Measurements from ENCODE around the gene USP5.

USP5 gene

GRCh38 chr12:6854036-6854435 is 2.1 kb downstream of the USP5 start:
- TF ChIP-seq TCF12 (IDR thresholded peaks at IDR 0.05; ENCODE audit: low read depth) (no peak), NFIC (IDR thresholded peaks at IDR 0.05) (no peak), MAX (IDR thresholded peaks at IDR 0.05) (no peak), RAD21 (IDR thresholded peaks at IDR 0.05; ENCODE audit: low read depth) (no peak), FOXM1 (IDR thresholded peaks at IDR 0.05; ENCODE audit: borderline replicate concordance, low read depth) (no peak), CREB1 (IDR thresholded peaks at IDR 0.05; ENCODE audit: low read depth) (no peak), YY1 (IDR thresholded peaks at IDR 0.05; ENCODE audit: low read depth) (no peak), ZBTB7A (IDR thresholded peaks at IDR 0.05; ENCODE audit: low read depth) (no peak), EGR1 (IDR thresholded peaks at IDR 0.05) (no peak), CEBPB (IDR thresholded peaks at IDR 0.05) (no peak), USF1 (IDR thresholded peaks at IDR 0.05) (no peak)

- TF ChIP-seq YY1 (IDR thresholded peaks at IDR 0.05; ENCODE audit: low read depth): no peak
- TF ChIP-seq EP300 (IDR thresholded peaks at IDR 0.05; ENCODE audit: borderline replicate concordance): no peak
- no peak for TF ChIP-seq MAX (IDR thresholded peaks at IDR 0.05)
- TF ChIP-seq NFIC (IDR thresholded peaks at IDR 0.05): no peak
- no peak for TF ChIP-seq CREB1 (IDR thresholded peaks at IDR 0.05; ENCODE audit: low read depth)
- no peak for TF ChIP-seq RAD21 (IDR thresholded peaks at IDR 0.05; ENCODE audit: low read depth)
- TF ChIP-seq USF1 (IDR thresholded peaks at IDR 0.05): no peak
- TF ChIP-seq ZBTB7A (IDR thresholded peaks at IDR 0.05; ENCODE audit: low read depth): no peak
- no peak for TF ChIP-seq CEBPB (IDR thresholded peaks at IDR 0.05)
- TF ChIP-seq TAF1 (IDR thresholded peaks at IDR 0.05; ENCODE audit: low read depth): no peak
These were observed 3.4 kb downstream of the USP5 start for GRCh38 chr12:6855322-6855721.

- TF ChIP-seq ZBTB7A (IDR thresholded peaks at IDR 0.05; ENCODE audit: low read depth) (no peak), FOXM1 (IDR thresholded peaks at IDR 0.05; ENCODE audit: borderline replicate concordance, low read depth) (no peak), REST (IDR thresholded peaks at IDR 0.05; ENCODE audit: low read depth) (no peak)
These were observed 6.8 kb downstream of the USP5 start for GRCh38 chr12:6858799-6859198.

- TF ChIP-seq REST (IDR thresholded peaks at IDR 0.05; ENCODE audit: low read depth) (no peak), ZBTB7A (IDR thresholded peaks at IDR 0.05; ENCODE audit: low read depth) (no peak), TCF12 (IDR thresholded peaks at IDR 0.05; ENCODE audit: low read depth) (no peak), TAF1 (IDR thresholded peaks at IDR 0.05; ENCODE audit: low read depth) (no peak), EP300 (IDR thresholded peaks at IDR 0.05; ENCODE audit: borderline replicate concordance) (no peak), YY1 (IDR thresholded peaks at IDR 0.05; ENCODE audit: low read depth) (no peak), CREB1 (IDR thresholded peaks at IDR 0.05; ENCODE audit: low read depth) (no peak), NFIC (IDR thresholded peaks at IDR 0.05) (no peak), FOXM1 (IDR thresholded peaks at IDR 0.05; ENCODE audit: borderline replicate concordance, low read depth) (no peak), TEAD4 (IDR thresholded peaks at IDR 0.05) (no peak), EGR1 (IDR thresholded peaks at IDR 0.05) (no peak), MAX (IDR thresholded peaks at IDR 0.05) (no peak), RAD21 (IDR thresholded peaks at IDR 0.05; ENCODE audit: low read depth) (no peak), CEBPB (IDR thresholded peaks at IDR 0.05) (no peak), USF1 (IDR thresholded peaks at IDR 0.05) (no peak)
These were observed 8.2 kb downstream of the USP5 start for GRCh38 chr12:6860116-6860515.

- TF ChIP-seq TEAD4 (IDR thresholded peaks at IDR 0.05) (no peak), FOXM1 (IDR thresholded peaks at IDR 0.05; ENCODE audit: borderline replicate concordance, low read depth) (no peak), CREB1 (IDR thresholded peaks at IDR 0.05; ENCODE audit: low read depth) (no peak), NFIC (IDR thresholded peaks at IDR 0.05) (no peak), TAF1 (IDR thresholded peaks at IDR 0.05; ENCODE audit: low read depth) (no peak), EGR1 (IDR thresholded peaks at IDR 0.05) (no peak), EP300 (IDR thresholded peaks at IDR 0.05; ENCODE audit: borderline replicate concordance) (no peak), CEBPB (IDR thresholded peaks at IDR 0.05) (no peak), RAD21 (IDR thresholded peaks at IDR 0.05; ENCODE audit: low read depth) (no peak), REST (IDR thresholded peaks at IDR 0.05; ENCODE audit: low read depth) (no peak), TCF12 (IDR thresholded peaks at IDR 0.05; ENCODE audit: low read depth) (no peak), MAX (IDR thresholded peaks at IDR 0.05) (no peak), USF1 (IDR thresholded peaks at IDR 0.05) (no peak)
These were observed 9.0 kb downstream of the USP5 start for GRCh38 chr12:6860942-6861341.

All from Ishikawa (cell line).